Raji (cell line): ENCODE results near the gene ACOD1.

ENCODE experiments used
- POLR2A ChIP-seq: IDR thresholded peaks from 2 replicates; pipeline ENCODE4 v1.6.1; 2011; ENCODE audit warnings: low read depth, low read length, control low read depth; ENCODE audit not compliant: insufficient read depth

Gene ACOD1

DNA sequence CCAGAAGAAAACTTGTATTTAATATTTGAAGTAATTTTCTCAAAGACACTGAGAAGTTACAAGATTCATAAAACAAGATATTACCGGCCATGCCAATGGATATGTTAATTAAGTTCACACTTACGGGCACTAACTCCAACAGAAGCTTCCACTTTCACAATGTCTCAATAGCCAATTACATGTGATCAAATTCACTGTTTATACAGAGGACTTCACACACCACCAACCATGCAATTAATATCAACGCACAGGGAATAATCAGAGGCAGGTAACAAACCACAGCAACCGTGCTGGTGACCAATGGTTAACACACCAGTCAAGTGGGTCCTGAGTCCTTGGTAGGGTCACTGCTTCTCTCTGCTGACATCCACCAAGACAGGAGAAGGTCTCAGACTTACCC, 5.9 kb upstream of the ACOD1 start:
- no peak for TF ChIP-seq POLR2A

DNA sequence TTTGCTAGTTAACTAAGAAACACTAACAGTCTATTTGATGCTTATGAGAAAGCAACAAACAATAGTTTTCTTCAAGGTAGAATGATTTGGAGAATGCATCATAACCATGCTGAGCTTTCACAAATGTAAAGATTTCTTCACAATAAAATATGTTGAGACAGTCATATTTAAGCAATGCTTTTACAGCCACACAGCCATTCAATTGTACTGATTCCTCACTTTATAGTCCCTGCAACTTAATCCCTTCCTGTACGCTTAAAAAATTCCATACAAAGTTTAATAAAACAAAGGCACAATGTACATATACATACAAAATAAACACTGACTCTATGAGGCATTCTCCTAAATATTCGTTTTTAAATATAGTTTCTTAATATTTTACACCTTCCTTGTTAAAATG, 4.7 kb upstream of the ACOD1 start:
- no peak for TF ChIP-seq POLR2A

DNA sequence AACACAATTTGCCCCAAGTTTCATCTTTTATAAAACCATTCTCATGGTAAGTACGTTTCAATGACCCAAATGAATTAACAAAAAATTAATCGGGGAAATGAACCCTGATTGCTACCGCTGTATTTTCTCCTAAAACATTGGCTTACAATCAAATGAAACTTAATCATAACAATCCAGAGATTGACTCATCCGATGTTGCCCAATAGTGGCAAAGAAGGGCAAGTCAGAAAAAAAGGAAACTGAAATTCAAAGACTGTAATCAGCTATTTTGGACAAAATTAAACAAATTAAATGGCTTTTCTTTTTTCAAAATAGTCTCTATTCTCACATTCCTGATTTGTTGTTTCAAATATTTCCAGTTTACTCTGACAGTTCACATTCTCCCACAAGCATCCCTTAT, 3.9 kb upstream of the ACOD1 start:
- no peak for TF ChIP-seq POLR2A

DNA sequence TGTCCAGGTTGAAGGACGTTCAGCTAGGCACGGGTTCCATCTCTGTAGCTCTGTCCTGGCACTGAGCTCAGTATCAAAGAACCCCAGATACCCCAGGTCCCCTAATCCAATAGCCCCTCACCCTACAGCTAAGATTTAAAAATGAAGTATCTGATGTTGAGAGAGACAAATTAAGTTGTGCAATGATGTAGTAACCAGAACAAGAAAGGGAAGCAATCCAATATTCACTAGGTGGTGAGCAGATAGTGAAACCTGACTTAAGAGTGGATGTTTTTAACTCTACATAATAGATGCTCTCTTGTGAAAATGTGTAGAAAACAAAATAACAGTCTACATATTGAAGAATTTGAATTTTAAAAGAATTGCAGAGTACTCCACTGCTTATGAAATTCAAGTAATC, 1.8 kb downstream of the ACOD1 start:
- TF ChIP-seq POLR2A, result no peak

DNA sequence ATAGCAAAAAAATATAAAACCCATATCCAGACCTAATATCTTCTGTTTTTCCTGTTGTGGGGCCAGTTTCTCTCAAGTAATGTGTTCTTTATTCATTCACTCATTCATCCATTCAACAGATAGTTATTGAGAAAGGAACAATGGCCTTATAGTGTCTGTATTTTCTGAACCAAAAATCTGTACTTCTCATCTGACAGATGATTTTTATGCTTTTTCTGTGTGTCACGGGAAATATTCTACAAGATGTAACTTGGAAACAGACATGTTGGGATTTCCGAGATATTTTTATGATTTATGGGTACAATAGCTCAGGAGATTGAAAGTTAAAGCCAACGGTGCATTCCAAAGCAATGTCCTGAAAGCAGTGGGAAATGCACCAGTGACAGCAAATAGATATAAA, 5.7 kb downstream of the ACOD1 start:
- no peak for TF ChIP-seq POLR2A

DNA sequence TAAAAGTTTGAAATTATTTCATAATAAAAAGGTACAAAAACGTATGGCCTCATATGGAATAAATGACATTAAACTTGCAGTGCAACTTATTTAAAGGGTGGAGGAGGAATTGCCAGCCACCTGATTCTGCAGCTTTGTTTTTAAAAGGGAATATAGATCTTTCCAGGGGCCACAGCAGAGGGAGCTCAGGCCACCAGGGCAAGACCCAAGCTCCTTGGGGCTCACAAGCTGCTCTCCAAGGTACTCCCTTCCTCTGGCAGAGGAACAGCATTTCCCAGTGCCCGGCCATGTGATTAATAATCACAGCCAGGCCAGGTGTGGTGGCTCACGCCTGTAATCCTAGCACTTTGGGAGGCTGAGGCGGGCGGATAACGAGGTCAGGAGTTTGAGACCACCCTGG, 6.2 kb downstream of the ACOD1 start:
- no peak for TF ChIP-seq POLR2A

DNA sequence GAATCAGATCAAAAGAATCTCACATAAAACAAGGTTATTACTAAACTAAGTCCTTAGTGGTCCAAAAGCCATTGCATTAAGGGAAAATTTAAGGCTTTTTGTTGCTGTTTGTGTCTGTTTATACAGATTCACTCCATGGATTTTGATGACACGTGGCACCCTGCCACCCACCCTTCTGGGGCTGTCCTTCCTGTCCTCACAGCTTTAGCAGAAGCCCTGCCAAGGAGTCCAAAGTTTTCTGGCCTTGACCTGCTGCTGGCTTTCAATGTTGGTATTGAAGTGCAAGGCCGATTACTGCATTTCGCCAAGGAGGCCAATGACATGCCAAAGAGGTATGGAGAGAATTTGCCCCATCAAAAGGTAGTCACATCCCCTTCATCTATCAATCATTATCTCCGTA, 6.9 kb downstream of the ACOD1 start:
- TF ChIP-seq POLR2A, result no peak

DNA sequence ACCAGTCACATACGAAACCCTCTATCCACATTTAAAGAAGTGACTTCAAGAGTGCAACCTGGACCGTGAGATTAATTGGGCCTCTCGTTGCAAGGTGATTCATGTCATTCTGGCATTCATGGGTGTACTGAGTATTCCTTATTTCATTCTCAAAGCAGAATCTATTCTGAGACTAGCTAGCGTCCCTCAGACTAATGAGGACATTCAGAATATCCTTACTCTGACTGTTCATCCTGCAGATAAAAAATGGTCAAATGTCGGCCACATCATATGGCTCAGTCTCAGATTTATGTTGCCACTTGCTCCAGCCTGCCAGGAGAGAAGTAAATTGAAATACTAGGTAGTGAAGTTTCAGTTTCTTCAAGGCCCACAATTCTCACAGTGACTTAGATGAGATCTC, 7.3 kb downstream of the ACOD1 start:
- TF ChIP-seq POLR2A, result no peak

DNA sequence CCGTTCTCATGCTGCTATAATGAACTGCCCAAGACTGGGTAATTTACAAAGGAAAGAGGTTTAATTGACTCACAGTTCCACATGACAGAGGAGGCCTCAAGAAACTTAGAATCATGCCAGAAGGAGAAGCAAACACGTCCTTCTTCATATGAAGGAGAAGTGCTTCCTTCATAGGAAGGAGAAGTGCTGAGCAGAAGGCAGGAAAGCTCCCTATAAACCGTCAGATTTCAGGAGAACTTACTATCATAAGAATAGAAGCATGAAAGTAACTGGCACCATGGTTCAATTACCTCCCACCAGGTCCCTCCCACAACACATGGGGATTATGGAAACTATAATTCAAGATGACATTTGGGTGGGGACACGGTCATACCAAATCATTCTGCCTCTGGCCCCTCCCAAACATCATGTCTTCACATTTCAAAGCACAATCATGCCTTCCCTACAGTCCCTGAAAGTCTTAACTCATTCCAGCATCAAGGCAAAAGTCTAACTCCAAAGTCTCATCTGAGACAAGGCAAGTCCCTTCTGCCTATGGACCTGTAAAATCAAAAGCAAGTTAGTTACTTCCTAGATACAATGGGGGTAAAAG, 10.6 kb downstream of the ACOD1 start:
- TF ChIP-seq POLR2A, result no peak

DNA sequence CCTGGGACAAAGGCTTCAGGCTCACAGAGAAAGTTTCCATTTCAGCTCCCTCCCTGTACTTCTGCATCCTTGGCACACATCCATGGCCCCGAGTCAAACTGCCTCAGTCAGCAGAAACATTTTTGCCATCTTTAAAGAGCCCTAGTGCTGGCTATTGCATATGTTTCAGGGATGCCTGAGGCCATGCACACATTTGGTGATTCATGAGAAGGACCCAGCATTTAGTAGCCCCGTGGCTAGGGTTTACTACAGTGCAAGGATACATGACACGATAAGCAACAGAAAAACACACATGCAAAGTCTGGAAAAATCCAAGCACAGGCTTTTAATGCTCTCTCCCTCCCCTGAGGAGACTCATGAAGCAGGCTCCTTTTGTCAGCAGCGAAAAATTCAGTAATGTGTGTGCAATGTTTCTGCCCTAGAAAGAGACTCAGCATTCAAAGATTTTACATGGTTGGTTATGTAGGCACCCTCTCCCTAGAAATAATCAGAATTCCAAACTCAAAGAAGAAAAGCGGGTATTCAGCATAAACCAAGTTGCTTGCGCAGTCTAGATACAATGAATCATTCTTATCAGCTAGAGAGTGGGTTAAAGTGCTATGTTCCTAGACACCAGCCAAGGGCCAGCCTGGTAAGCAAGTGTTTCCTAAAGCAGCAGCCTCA, 17.6 kb downstream of the ACOD1 start:
- no peak for TF ChIP-seq POLR2A

DNA sequence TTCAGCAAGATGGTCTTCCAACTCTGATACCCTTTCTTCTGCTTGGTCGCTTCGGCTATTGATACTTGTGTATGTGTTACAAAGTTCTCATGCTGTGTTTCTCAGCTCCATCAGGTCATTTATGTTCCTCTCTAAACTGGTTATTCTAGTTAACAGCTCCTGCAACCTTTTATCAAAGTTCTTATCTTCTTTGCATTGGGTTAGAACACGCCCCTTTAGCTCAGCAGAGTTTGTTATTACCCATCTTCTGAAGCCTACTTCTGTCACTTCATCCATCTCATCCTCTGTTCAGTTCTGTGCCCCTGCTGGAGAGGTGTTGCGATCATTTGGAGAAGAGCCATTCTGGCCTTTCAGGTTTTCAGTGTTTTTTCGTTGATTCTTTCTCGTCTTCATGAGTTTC, 18.7 kb downstream of the ACOD1 start:
- no peak for TF ChIP-seq POLR2A

DNA sequence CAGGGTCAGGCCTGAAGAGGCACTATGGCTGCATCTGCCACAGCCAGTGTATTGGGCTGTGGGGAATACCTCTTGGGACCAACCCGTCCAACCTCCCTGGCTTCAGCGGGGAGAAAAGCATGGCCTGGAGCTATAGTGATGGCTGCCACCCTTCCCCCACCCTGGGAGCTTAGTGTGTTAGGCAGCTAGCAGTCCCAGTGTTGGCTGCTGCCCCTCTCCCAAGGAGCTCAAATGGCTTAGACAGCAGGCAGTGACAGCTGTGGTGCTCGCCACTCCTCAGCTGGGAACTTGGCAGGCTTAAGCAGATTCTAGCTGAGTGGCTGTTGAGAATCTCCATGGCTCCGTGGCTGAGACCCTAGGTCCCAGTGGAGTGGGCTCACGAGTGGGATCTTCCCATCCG, 19.7 kb downstream of the ACOD1 start:
- no peak for TF ChIP-seq POLR2A

DNA sequence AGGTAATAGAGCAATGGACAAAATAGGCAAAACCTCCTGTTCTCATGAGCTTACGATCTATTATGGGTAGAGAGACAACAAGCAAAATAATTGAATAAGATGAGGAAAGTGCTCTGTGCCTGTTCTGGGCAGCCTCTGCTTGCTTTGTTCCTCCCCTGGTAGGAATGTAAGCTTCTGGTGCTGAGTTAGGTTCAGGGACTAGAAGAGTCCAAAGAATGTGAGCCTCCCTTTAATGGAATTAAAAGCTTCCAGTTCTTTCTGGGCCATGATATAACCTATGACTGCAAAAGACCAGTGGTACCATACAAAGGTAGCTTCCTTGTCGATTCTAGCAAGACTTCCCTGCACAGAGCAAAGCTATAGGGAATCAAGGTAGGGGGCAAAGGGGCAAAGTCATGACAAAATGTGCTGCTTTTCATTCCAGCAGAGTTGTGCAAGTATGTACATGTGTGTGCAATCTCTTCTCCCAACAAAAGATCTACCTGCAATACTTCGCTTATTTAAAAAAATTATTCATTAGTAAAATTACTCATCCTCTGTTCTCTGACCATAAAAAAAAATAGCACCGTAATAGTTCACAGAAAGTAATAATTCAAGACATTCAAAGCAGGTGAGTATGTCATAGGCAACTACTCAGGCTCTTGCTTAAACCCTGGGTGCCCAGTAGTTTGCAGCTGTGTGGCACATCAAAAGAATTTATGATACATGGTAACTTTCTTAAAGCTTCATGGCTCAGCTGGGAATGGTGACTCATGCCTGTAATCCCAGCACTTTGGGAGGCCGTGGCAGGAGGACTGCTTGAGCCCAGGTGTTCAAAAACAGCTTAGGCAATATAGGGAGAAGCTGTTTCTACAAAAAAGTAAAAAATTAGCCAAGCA, 21.4 kb downstream of the ACOD1 start:
- no peak for TF ChIP-seq POLR2A

DNA sequence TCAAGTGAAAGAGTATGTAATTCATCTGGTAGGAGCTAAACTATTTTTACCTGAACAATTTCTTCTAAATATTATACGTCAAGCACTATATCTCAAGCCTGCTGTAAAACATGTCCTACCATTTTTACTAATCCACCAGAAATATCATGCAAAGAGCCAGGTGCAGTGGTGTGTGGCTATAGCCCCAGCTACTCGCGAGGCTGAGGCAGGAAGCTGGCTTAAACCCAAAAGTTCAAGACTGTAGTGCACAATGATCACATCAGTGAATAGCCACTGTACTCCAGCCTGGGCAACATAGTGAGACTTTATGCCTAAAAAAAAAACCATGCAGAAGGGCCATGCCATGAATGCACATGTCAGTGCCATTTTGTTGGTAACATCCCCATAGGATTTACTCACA, 22.9 kb downstream of the ACOD1 start:
- TF ChIP-seq POLR2A, result no peak

DNA sequence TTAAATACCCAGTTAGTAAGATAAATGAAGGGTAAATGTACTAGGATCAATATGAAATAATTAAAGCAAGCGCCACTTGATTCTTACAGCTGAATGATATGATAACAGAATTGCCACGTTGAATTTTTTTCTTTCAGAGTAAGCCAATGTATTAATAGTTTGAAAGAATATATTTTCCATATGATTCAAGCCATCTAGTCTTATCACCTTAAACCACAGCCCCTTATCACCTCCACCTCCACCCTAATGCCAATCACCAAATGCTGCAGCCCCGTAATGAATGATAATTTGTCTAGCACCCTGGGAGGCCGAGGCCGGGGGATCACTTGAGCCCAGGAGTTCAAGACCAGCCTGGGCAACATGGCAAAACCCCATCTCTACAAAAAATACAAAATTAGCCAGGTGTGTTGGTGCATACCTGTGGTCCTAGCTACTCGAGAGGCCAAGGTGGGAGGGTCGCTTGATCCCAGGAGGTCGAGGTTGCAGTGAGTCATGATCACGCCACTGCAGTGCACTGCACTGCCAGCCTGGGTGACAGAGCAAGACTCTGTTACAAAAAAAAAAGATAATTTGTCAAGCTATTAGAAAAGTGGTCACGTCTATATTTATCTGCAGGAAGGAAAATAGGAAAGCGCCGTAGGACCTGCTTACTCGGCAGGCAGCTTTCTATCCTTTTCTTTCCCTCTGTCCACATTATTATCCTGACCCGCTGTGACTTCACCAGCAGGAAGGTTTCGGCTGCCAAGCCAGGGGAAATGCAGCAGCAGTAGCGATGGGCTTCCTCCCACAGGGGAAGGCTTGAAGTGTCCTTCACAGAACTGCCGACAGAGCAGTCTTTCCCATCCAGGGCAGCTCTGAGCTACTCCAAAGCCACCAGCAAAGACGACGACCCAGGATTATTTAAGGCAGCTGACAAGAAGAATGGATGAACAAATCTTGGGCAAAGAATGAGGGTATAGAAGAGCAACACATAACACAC, 23.8 kb downstream of the ACOD1 start:
- no peak for TF ChIP-seq POLR2A
